Measurements from ENCODE around the gene AHSA1. TPM values are rescaled to one million over a fixed set of nuclear protein-coding genes. Genes with fewer than 3 reads are reported as not detected.

Gene AHSA1
- total and polyA plus RNA-seq, 10 of the 15 experiments (the other 5 are each of a cell fraction or from before 2014, with no cell fraction given): 51.8 to 295 (median 201) TPM

- TF ChIP-seq ZBTB11 (CRISPR knock-in tag; IDR thresholded peaks at IDR 0.05) (no peak), SIX5 (IDR thresholded peaks at IDR 0.05; ENCODE audit: low read depth, low read length, severe bottlenecking) (no peak)
These were observed 53.7 kb downstream of the AHSA1 start (continued) for GRCh38 chr14:77511486-77512162.

- DNase-seq (ENCODE audit: low read depth, low spot score): no peak
- intact Hi-C loops (cut with micrococcal nuclease; ENCODE audit: unreplicated experiment): no loop called here
- no peak overlapping the region for H3K9ac ChIP-seq (ENCODE audit: control insufficient read depth, insufficient read depth, low read length)
- no peak overlapping the region for H3K4me3 ChIP-seq
- POLR2A ChIA-PET: no interaction called here
- no peak overlapping the region for H3K4me2 ChIP-seq (ENCODE audit: control insufficient read depth, insufficient read depth)
- H3K4me1 ChIP-seq (ENCODE audit: control insufficient read depth, insufficient read depth, low read length): no peaks in the 10 kb centered on the region
- SMC1A ChIA-PET (ENCODE audit: uncharacterized antibody, unreplicated experiment): interaction anchor here (1.1 to 1.5 kb wide), 4 partner anchors 10 to 57 kb away, joined by 4 to 5 read pairs (median 4); no protein-coding TSS in a partner anchor
- no peaks in the 10 kb centered on the region for H3K27me3 ChIP-seq (replicated peaks in 1 of 2; ENCODE audit: control insufficient read depth in 2 of 2, insufficient read depth in 2 of 2, low read length in 1 of 2)
- H3K9me3 ChIP-seq (replicated peaks; ENCODE audit: control insufficient read depth, insufficient read depth, low read length): no peaks in the 10 kb centered on the region
- RAD21 ChIA-PET (ENCODE audit: unreplicated experiment): no interaction called here
- no peaks in the 10 kb centered on the region; the same call in 1 of the 2 replicates for H4K20me1 ChIP-seq (ENCODE audit: control insufficient read depth, insufficient read depth)
- H2AFZ ChIP-seq (ENCODE audit: control insufficient read depth, low read depth, low read length): no peak overlapping the region
- peaks cover 4 to 21% of the 10 kb centered on the region in 2 experiments; a peak in 3 of 4 replicates for H3K36me3 ChIP-seq (ENCODE audit: control insufficient read depth in 2 of 2, insufficient read depth in 2 of 2, low read length in 1 of 2)
- CTCF ChIA-PET: interaction anchor here (1.5 kb wide), 1 partner anchor 12 kb away, joined by 3 read pairs; no protein-coding TSS in a partner anchor
- TF ChIP-seq ATF2 (IDR thresholded peaks at IDR 0.05; ENCODE audit: low read length): no peak
- TF ChIP-seq HDGF (IDR thresholded peaks at IDR 0.05): no peak
- TF ChIP-seq HSF1 (IDR thresholded peaks at IDR 0.05; ENCODE audit: low read depth, low read length): no peak
- TF ChIP-seq ZZZ3 (IDR thresholded peaks at IDR 0.05; ENCODE audit: control insufficient read depth, insufficient read length, low read depth): no peak
- FAIRE-seq: no peak
- no peak for ATAC-seq
- H3K79me2 ChIP-seq (ENCODE audit: control insufficient read depth, insufficient read depth, low read length): no peaks in the 10 kb centered on the region
- H3K27ac ChIP-seq (ENCODE audit: control insufficient read depth, insufficient read depth): no peak overlapping the region
- no TSS peak for BruUV-seq (replicated peaks)
- in situ Hi-C loops (cut with MboI): no loop called here
These were observed 58.2 kb downstream of the AHSA1 start for GRCh38 chr14:77516126-77516525.

Small RNA genes within 50 kb of the gene (small RNA-seq; reads per million reads assigned to genes)
- not detected for gene RF00404

Other genes starting within 250 kb of the AHSA1 start
Only the 7 nearest of the 10 such genes appear.
- 3.3 and 6.0 TPM in 2 replicates for gene POMT2, start 137.2 kb upstream of the AHSA1 start, total RNA-seq (2014; rRNA removed)
- 4.9 and 5.3 TPM in 2 replicates for gene POMT2, start 137.2 kb upstream of the AHSA1 start, total RNA-seq (2014; rRNA removed; fragmentation: Illumina TruSeq; extraction: Trizol)
- 13.9 TPM in 2 replicates for gene POMT2, start 137.2 kb upstream of the AHSA1 start, total RNA-seq (2021)
- 8.8 and 11.2 TPM in 2 replicates for gene POMT2, start 137.2 kb upstream of the AHSA1 start, polyA plus RNA-seq (2011; rRNA removed)
- 5.3 and 10.6 TPM in 2 replicates for gene POMT2, start 137.2 kb upstream of the AHSA1 start, polyA plus RNA-seq (2014; fragmentation: Illumina TruSeq; extraction: Trizol)
- gene POMT2, start 137.2 kb upstream of the AHSA1 start, polyA plus RNA-seq (2014; fragmentation: Nextera tagmentation; extraction: Ambion mirVana): under 1 TPM; 0.23 to 0.99 TPM
- gene POMT2, start 137.2 kb upstream of the AHSA1 start, polyA plus RNA-seq (2014; rRNA removed): 7.0 and 9.7 TPM in 2 replicates
- gene POMT2, start 137.2 kb upstream of the AHSA1 start, polyA plus RNA-seq (2016; fragmentation: Nextera tagmentation; extraction: Ambion mirVana): 1 to 10 TPM; 7.2 to 9.6 TPM
- 33.4 and 38.7 TPM in 2 replicates for gene GSTZ1, start 137.1 kb upstream of the AHSA1 start, total RNA-seq (2014; rRNA removed)
- 33.3 and 33.7 TPM in 2 replicates for gene GSTZ1, start 137.1 kb upstream of the AHSA1 start, total RNA-seq (2014; rRNA removed; fragmentation: Illumina TruSeq; extraction: Trizol)
- gene GSTZ1, start 137.1 kb upstream of the AHSA1 start, total RNA-seq (2021): 24.9 and 26.9 TPM in 2 replicates
- gene GSTZ1, start 137.1 kb upstream of the AHSA1 start, polyA plus RNA-seq (2011; rRNA removed): 8.6 and 21.4 TPM in 2 replicates
- gene GSTZ1, start 137.1 kb upstream of the AHSA1 start, polyA plus RNA-seq (2014; fragmentation: Illumina TruSeq; extraction: Trizol): 25.5 and 34.7 TPM in 2 replicates
- 10 to 100 TPM; 17.9 to 25.4 TPM for gene GSTZ1, start 137.1 kb upstream of the AHSA1 start, polyA plus RNA-seq (2014; fragmentation: Nextera tagmentation; extraction: Ambion mirVana)
- gene GSTZ1, start 137.1 kb upstream of the AHSA1 start, polyA plus RNA-seq (2014; rRNA removed): 28.3 and 30.5 TPM in 2 replicates
- gene GSTZ1, start 137.1 kb upstream of the AHSA1 start, polyA plus RNA-seq (2016; fragmentation: Nextera tagmentation; extraction: Ambion mirVana): 10 to 100 TPM; 27.4 to 33.5 TPM
- 29.7 and 36.2 TPM in 2 replicates for gene TMED8, start 81.0 kb upstream of the AHSA1 start, total RNA-seq (2014; rRNA removed)
- 34.2 and 35.8 TPM in 2 replicates for gene TMED8, start 81.0 kb upstream of the AHSA1 start, total RNA-seq (2014; rRNA removed; fragmentation: Illumina TruSeq; extraction: Trizol)
- 31.9 and 32.9 TPM in 2 replicates for gene TMED8, start 81.0 kb upstream of the AHSA1 start, total RNA-seq (2021)
- 39.1 and 52.7 TPM in 2 replicates for gene TMED8, start 81.0 kb upstream of the AHSA1 start, polyA plus RNA-seq (2011; rRNA removed)
- gene TMED8, start 81.0 kb upstream of the AHSA1 start, polyA plus RNA-seq (2014; fragmentation: Illumina TruSeq; extraction: Trizol): 33.0 and 39.6 TPM in 2 replicates
- gene TMED8, start 81.0 kb upstream of the AHSA1 start, polyA plus RNA-seq (2014; fragmentation: Nextera tagmentation; extraction: Ambion mirVana): 1 to 10 TPM; 7.3 to 7.4 TPM
- 21.1 and 22.5 TPM in 2 replicates for gene TMED8, start 81.0 kb upstream of the AHSA1 start, polyA plus RNA-seq (2014; rRNA removed)
- gene TMED8, start 81.0 kb upstream of the AHSA1 start, polyA plus RNA-seq (2016; fragmentation: Nextera tagmentation; extraction: Ambion mirVana): 10 to 100 TPM; 17.8 to 18.9 TPM
- 0.27 and 0.96 TPM in 2 replicates for gene SAMD15, start 80.7 kb upstream of the AHSA1 start, total RNA-seq (2014; rRNA removed)
- 0.98 and 1.9 TPM in 2 replicates for gene SAMD15, start 80.7 kb upstream of the AHSA1 start, total RNA-seq (2014; rRNA removed; fragmentation: Illumina TruSeq; extraction: Trizol)
- 0.74 and 1.1 TPM in 2 replicates for gene SAMD15, start 80.7 kb upstream of the AHSA1 start, total RNA-seq (2021)
- gene SAMD15, start 80.7 kb upstream of the AHSA1 start, polyA plus RNA-seq (2011; rRNA removed): 0.33 and 1.1 TPM in 2 replicates
- gene SAMD15, start 80.7 kb upstream of the AHSA1 start, polyA plus RNA-seq (2014; fragmentation: Illumina TruSeq; extraction: Trizol): 0.78 and 1.1 TPM in 2 replicates
- under 1 TPM; 0.63 to 0.93 TPM for gene SAMD15, start 80.7 kb upstream of the AHSA1 start, polyA plus RNA-seq (2014; fragmentation: Nextera tagmentation; extraction: Ambion mirVana)
- gene SAMD15, start 80.7 kb upstream of the AHSA1 start, polyA plus RNA-seq (2014; rRNA removed): 0.38 and 2.0 TPM in 2 replicates
- gene SAMD15, start 80.7 kb upstream of the AHSA1 start, polyA plus RNA-seq (2016; fragmentation: Nextera tagmentation; extraction: Ambion mirVana): 1 to 10 TPM; 1.2 to 1.5 TPM
- gene NOXRED1, start 34.6 kb upstream of the AHSA1 start, total RNA-seq (2014; rRNA removed): 0.11 and 0.17 TPM in 2 replicates
- 0.13 and 0.14 TPM in 2 replicates for gene NOXRED1, start 34.6 kb upstream of the AHSA1 start, total RNA-seq (2014; rRNA removed; fragmentation: Illumina TruSeq; extraction: Trizol)
- gene NOXRED1, start 34.6 kb upstream of the AHSA1 start, total RNA-seq (2021): 0.21 and 0.45 TPM in 2 replicates
- 0.62 and 0.98 TPM in 2 replicates for gene NOXRED1, start 34.6 kb upstream of the AHSA1 start, polyA plus RNA-seq (2011; rRNA removed)
- gene NOXRED1, start 34.6 kb upstream of the AHSA1 start, polyA plus RNA-seq (2014; fragmentation: Illumina TruSeq; extraction: Trizol): 0.21 and 0.22 TPM in 2 replicates
- under 1 TPM; 0.07 to 0.14 TPM for gene NOXRED1, start 34.6 kb upstream of the AHSA1 start, polyA plus RNA-seq (2014; fragmentation: Nextera tagmentation; extraction: Ambion mirVana)
- 0.10 TPM in 1 of 2 replicates, not detected in the other for gene NOXRED1, start 34.6 kb upstream of the AHSA1 start, polyA plus RNA-seq (2014; rRNA removed)
- gene NOXRED1, start 34.6 kb upstream of the AHSA1 start, polyA plus RNA-seq (2016; fragmentation: Nextera tagmentation; extraction: Ambion mirVana): under 1 TPM; 0.06 to 0.13 TPM
- 18.6 and 27.3 TPM in 2 replicates for gene VIPAS39, start 492 bp upstream of the AHSA1 start, total RNA-seq (2014; rRNA removed)
- 18.8 and 21.7 TPM in 2 replicates for gene VIPAS39, start 492 bp upstream of the AHSA1 start, total RNA-seq (2014; rRNA removed; fragmentation: Illumina TruSeq; extraction: Trizol)
- gene VIPAS39, start 492 bp upstream of the AHSA1 start, total RNA-seq (2021): 16.3 and 18.3 TPM in 2 replicates
- 38.4 and 38.8 TPM in 2 replicates for gene VIPAS39, start 492 bp upstream of the AHSA1 start, polyA plus RNA-seq (2011; rRNA removed)
- gene VIPAS39, start 492 bp upstream of the AHSA1 start, polyA plus RNA-seq (2014; fragmentation: Illumina TruSeq; extraction: Trizol): 27.8 and 44.8 TPM in 2 replicates
- 10 to 100 TPM in 1 of 2 experiments, 1 to 10 TPM in 1; 6.7 to 10.5 TPM for gene VIPAS39, start 492 bp upstream of the AHSA1 start, polyA plus RNA-seq (2014; fragmentation: Nextera tagmentation; extraction: Ambion mirVana)
- gene VIPAS39, start 492 bp upstream of the AHSA1 start, polyA plus RNA-seq (2014; rRNA removed): 16.4 and 18.6 TPM in 2 replicates
- 10 to 100 TPM; 15.1 to 18.0 TPM for gene VIPAS39, start 492 bp upstream of the AHSA1 start, polyA plus RNA-seq (2016; fragmentation: Nextera tagmentation; extraction: Ambion mirVana)
- gene ISM2, start 40.7 kb downstream of the AHSA1 start, total RNA-seq (2014; rRNA removed): not detected in 2 replicates
- not detected in 2 replicates for gene ISM2, start 40.7 kb downstream of the AHSA1 start, total RNA-seq (2014; rRNA removed; fragmentation: Illumina TruSeq; extraction: Trizol)
- gene ISM2, start 40.7 kb downstream of the AHSA1 start, total RNA-seq (2021): not detected in 2 replicates
- gene ISM2, start 40.7 kb downstream of the AHSA1 start, polyA plus RNA-seq (2011; rRNA removed): 0.03 TPM in 1 of 2 replicates, not detected in the other
- not detected in 2 replicates for gene ISM2, start 40.7 kb downstream of the AHSA1 start, polyA plus RNA-seq (2014; fragmentation: Illumina TruSeq; extraction: Trizol)
- not detected for gene ISM2, start 40.7 kb downstream of the AHSA1 start, polyA plus RNA-seq (2014; fragmentation: Nextera tagmentation; extraction: Ambion mirVana)
- gene ISM2, start 40.7 kb downstream of the AHSA1 start, polyA plus RNA-seq (2014; rRNA removed): 0.14 TPM in 1 of 2 replicates, not detected in the other
- not detected for gene ISM2, start 40.7 kb downstream of the AHSA1 start, polyA plus RNA-seq (2016; fragmentation: Nextera tagmentation; extraction: Ambion mirVana)

Data from GM12878 (cell line).